Retinal pigment epithelial cell (primary cell): ENCODE measurements around the gene ZNF662.
A peak's percentile ranks its signal among the peaks of the same experiment; 100 is the strongest.
"Not testable (repeated sequence)": the region's sequence is repeated elsewhere in the genome, so short reads cannot be mapped to it uniquely, and the experiment has no call there.

Experiments used
- DNase-seq: peaks from one replicate; pipeline ENCODE4 v3.0.0-alpha.2; 2010; ENCODE audit warnings: low read depth
- H3K4me3 ChIP-seq: 2 replicates; pipeline ENCODE4 v1.5.1; 2011; ENCODE audit warnings: mild to moderate bottlenecking, low read length, control low read depth, moderate library complexity
- TF ChIP-seq, protein P1 (sequence below): conservative IDR thresholded peaks from 2 replicates; pipeline ENCODE4 v1.5.1; 2011; ENCODE audit warnings: low read depth, low read length, control low read depth, inconsistent platforms

ZNF662 gene

DNA sequence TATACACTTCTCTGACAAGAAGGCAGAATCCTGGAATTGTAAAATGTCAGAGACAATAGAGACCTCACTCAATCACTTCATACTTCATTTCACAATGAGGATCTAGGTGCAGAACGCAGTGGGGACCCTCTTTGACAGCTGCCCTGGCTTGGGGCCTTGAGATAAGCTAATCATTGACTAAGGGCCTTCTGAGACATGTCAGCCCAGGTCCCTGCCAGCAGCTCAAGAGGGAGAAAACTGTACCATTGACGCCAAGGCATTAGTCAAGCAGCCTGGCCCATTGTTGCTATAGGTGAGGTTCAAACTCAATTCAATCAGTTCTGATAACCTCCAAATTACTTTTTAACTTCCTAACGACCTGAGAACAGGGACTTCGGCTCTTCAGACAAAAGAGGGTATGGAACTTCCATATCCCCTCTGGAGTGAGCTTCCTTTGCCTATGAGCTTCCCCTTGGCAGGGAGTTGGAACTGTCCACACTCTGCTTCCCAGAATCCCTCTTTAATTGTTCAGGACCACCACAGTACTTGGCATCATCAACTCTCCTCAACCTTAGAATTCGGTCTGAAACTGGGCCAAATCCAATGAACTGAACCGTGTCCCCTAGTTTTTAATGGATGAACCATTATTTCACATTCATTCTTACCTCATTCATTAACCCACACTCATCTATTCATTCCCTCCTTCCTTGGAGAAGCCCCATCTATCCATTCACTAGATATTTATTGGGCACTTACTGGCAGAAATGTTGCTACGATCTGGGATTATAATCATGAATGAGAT, 28.8 kb upstream of the ZNF662 start:
- no peak overlapping the region for H3K4me3 ChIP-seq
- DNase-seq = no peak
- TF ChIP-seq, protein P1, sequence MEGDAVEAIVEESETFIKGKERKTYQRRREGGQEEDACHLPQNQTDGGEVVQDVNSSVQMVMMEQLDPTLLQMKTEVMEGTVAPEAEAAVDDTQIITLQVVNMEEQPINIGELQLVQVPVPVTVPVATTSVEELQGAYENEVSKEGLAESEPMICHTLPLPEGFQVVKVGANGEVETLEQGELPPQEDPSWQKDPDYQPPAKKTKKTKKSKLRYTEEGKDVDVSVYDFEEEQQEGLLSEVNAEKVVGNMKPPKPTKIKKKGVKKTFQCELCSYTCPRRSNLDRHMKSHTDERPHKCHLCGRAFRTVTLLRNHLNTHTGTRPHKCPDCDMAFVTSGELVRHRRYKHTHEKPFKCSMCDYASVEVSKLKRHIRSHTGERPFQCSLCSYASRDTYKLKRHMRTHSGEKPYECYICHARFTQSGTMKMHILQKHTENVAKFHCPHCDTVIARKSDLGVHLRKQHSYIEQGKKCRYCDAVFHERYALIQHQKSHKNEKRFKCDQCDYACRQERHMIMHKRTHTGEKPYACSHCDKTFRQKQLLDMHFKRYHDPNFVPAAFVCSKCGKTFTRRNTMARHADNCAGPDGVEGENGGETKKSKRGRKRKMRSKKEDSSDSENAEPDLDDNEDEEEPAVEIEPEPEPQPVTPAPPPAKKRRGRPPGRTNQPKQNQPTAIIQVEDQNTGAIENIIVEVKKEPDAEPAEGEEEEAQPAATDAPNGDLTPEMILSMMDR = no peak

DNA sequence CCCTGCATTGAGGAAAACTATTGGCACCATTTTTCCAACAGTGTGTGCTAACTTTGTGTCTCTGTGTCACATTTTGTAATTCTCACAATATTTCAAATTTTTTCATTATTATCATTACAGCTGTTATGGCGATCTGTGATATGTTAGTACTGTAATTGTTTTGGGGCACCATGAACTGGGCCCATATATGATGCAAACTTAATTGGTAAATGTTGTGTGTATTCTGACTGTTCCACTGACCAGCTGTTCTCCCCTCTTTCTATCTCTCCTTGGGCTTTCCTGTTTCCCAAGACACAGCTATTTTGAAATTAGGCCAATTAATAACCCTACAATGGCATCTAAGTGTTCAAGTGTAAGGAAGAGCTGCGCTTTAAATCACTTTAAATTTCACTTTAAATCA, 28.1 kb upstream of the ZNF662 start:
- no peak overlapping the region for H3K4me3 ChIP-seq
- no peak for DNase-seq

DNA sequence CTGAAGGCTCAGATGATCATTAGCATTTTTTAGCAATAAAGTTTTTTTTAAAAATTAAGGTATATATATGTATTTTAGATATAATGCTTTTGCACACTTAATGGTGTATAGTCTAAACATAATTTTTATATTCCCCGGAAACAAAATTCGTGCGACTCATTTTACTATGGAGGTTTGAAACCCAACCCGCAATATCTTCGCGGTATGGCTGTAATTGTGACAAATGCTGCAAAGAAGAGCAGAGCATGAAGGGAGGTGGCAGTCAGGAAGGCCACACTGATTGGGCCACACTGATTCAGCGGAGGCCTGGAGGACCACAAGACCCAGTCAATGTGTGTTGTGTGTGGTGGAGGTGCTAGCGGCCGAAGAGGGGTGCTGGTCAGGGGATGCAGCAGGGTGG, 25.8 kb upstream of the ZNF662 start:
- H3K4me3 ChIP-seq = peak overlapping the region; percentile 61
- no peak for DNase-seq
- TF ChIP-seq, protein P1 = no peak

More for the DNA sequence above, 28.1 kb upstream of the ZNF662 start:
- TF ChIP-seq, protein P1 = no peak

DNA sequence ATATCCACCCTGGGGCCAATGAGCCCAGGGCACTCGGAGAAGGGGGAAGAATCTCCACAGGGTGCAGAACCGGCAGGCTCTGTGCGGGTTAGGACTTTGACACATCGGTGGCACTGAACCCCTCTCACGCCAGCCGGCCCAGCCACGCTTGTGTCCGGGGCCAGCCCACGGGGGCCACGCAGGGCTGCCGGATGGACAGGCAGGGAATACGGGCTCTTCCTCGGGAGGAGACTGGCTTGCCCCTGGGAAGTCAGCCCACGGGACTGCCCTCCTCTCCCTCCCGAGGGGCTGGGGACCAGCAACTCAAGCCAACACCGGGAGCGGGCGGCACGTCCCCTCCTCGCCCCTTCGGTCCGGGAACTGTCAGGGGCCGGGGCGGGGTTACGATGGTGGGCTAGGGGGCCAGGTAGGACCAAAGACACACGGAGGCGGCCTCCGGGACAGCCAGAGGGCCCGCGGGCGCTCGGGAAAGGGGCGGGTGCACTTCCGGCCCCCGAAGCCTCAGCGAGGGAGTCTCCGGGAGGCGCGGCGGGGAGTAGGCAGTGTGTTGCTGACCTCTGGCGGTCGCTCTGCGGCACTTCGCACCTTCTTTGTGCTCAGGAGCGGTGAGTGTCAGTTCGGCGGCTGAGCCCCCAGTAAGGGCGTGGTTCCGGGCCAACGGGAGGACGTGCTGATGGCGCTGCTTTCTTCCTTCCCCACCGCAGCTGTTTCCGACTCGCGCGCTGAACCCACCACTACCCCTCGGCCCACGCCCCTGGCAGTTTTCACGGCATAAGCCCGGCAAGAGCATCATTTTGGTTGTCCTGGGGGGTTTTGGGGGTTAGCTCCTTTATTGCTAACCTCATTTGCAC, 25.1 kb upstream of the ZNF662 start:
- TF ChIP-seq, protein P1 = peak; percentile 83
- peak; percentile 20 for DNase-seq
- peak overlapping the region; percentile 61 for H3K4me3 ChIP-seq

DNA sequence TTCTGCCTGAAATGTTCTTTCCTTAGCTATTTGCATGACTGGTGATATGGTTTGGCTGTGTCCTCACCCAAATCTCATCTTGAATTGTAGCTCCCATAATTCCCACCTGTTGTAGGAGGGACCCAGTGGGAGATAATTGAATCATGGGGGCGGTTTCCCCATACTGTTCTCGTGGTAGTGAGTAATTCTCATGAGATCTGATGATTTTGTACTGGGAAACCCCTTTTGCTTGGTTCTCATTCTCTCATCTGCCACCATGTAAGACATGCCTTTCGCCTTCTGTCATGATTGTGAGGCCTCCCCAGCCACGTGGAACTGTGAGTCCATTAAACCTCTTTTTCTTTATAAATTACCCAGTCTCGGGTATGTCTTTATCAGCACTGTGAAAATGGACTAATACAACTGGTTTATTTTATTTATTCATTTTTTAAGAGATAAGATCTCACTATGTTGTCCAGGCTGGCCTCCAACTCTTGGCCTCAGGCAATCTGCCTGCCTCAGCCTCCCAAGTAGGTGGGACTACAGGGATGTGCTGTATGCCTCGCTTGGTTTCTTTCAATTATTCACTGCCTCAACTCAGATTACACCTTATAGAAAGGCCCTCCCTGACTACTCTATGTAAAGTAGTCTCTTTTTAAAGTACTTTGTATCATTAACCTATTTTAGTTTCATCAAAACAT, 22.6 kb upstream of the ZNF662 start:
- not testable (repeated sequence) for H3K4me3 ChIP-seq, DNase-seq

DNA sequence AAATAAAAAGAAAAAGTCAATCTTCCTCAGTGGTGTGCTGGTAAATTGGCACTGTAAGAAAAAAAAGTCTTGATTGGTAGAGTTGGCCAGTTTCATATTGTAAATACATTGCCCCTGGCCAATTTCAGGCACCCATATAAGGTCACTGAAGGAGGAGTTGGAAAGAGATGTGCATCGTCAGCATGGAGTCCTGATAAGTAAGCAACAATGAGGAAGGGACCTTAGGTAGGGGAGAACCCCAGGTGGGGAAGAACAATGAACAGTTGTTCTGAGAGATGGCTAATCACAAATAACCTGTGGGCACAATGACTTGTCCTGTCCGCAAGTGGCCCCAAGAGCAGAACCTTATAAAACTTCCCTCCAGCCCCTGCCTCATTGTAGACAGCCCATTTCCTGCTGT, 21.6 kb upstream of the ZNF662 start:
- H3K4me3 ChIP-seq = no peak overlapping the region
- TF ChIP-seq, protein P1 = no peak
- DNase-seq = no peak

DNA sequence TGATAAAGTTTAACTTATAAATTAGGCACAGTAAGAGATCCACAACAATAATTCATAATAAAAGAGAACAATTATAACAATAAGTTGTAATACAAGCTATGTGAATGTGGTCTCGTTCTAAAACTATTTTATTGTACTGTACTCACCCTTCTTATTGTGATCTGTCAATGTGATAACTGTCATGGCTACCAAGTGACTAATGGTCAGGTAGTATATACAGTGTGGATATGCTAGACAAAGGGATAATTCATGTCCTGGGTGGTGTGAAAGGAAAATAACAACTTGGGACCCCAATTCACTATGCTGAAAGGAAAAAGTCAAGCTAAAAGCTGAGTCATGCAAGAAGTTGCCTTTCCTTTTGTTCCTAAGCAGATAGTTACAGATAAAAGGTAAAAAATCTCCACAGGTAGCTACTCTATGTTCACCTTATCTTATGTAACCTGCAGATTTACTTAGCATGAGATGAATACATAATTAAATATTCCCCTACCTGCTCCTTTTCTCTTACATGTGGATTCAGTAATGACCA, 19.6 kb upstream of the ZNF662 start:
- no peak overlapping the region for H3K4me3 ChIP-seq
- no peak for DNase-seq
- TF ChIP-seq, protein P1 = no peak
